Spleen (tissue), 7 donors: ENCODE data around the gene DYRK4.

Source experiments
- CTCF ChIP-seq, 11 experiments: fragments of 200-600 bp in 7 of 11; fragments of 450-650 bp in 4 of 11; sonication (generic) in 4 of 11; IDR thresholded peaks in 8 of 11; conservative IDR thresholded peaks in 3 of 11; 1 replicate in 7 of 11; 2 replicates in 4 of 11; pipeline versions ENCODE4 v1.4.0 to v1.8.0; 2016 to 2021; ENCODE audit warnings: antibody characterized with exemption in 11 of 11, inconsistent platforms in 4 of 11, mild to moderate bottlenecking in 1 of 11
- POLR2A ChIP-seq, 3 donors: fragments of 450-650 bp; IDR thresholded peaks; one replicate each; pipeline ENCODE4 v1.5.1; 2017; ENCODE audit warnings: antibody characterized with exemption in 3 of 3, mild to moderate bottlenecking in 1 of 3
- donor health status: DM: no; HTN: no; CAD: no; lungs with moderate emphysema.
- donor health status: DM: no; HTN: no; CAD: no.
- donor health status: DM: no; HTN: no; CAD: no.

GRCh38 chr12:4535092-4535491 lies 26.9 kb upstream of the DYRK4 start:
- no peak for TF ChIP-seq CTCF (IDR thresholded peaks at IDR 0.05 in 8 of 11, conservative IDR thresholded peaks at IDR 0.05 in 3 of 11)
- no peak for TF ChIP-seq POLR2A (IDR thresholded peaks at IDR 0.05)
